SH-SY5Y (cell line): ENCODE results near the gene GNAT2.

Experiments used
- GATA2 ChIP-seq: IDR thresholded peaks from 2 replicates; pipeline ENCODE4 v1.6.1; 2011; ENCODE audit warnings: mild to moderate bottlenecking, low read depth, low read length
- GATA3 ChIP-seq: IDR thresholded peaks from 2 replicates; pipeline ENCODE4 v1.6.1; 2011; ENCODE audit warnings: low read depth, mild to moderate bottlenecking, low read length, moderate library complexity

GRCh38 chr1:109570414-109570813 is 49.0 kb downstream of the GNAT2 start:
- TF ChIP-seq GATA3 (no peak), GATA2 (no peak)
